Hepatocyte (in vitro differentiated cells): ENCODE data around the gene SEMA4B.

Experiments used
- EZH2 ChIP-seq: fragments of 200-600 bp; sonication (generic); IDR thresholded peaks from 2 replicates; pipeline ENCODE4 v1.6.1; 2016; ENCODE audit warnings: antibody characterized with exemption, mild to moderate bottlenecking, borderline replicate concordance
- TF ChIP-seq, protein P1 (sequence below): fragments of 200-600 bp; sonication (generic); IDR thresholded peaks from 2 replicates; pipeline ENCODE4 v1.5.1; 2016; ENCODE audit warnings: antibody characterized with exemption, mild to moderate bottlenecking; ENCODE audit not compliant: poor library complexity

- TF ChIP-seq, protein P1, sequence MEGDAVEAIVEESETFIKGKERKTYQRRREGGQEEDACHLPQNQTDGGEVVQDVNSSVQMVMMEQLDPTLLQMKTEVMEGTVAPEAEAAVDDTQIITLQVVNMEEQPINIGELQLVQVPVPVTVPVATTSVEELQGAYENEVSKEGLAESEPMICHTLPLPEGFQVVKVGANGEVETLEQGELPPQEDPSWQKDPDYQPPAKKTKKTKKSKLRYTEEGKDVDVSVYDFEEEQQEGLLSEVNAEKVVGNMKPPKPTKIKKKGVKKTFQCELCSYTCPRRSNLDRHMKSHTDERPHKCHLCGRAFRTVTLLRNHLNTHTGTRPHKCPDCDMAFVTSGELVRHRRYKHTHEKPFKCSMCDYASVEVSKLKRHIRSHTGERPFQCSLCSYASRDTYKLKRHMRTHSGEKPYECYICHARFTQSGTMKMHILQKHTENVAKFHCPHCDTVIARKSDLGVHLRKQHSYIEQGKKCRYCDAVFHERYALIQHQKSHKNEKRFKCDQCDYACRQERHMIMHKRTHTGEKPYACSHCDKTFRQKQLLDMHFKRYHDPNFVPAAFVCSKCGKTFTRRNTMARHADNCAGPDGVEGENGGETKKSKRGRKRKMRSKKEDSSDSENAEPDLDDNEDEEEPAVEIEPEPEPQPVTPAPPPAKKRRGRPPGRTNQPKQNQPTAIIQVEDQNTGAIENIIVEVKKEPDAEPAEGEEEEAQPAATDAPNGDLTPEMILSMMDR = no peak
- TF ChIP-seq EZH2 = no peak
These were observed 39.7 kb downstream of the SEMA4B start for GRCh38 chr15:90240856-90241255.
